CD4-positive, alpha-beta T cell treated with Interleukin-1 beta for 1 hour (primary cell): ENCODE results near the gene PTPN18.

Source experiments
- DNase-seq, 2 donors: peaks; one replicate each; pipeline ENCODE4 v3.0.0-alpha.2; 2020 to 2022

The PTPN18 gene

GRCh38 chr2:130341562-130342019, 14.3 kb upstream of the PTPN18 start:
- peak in 1 of 2 donors; percentile 21 for DNase-seq

- peak; percentile 89 for DNase-seq
Measured at GRCh38 chr2:130342020-130342532, 13.8 kb upstream of the PTPN18 start.

GRCh38 chr2:130342533-130343275, 13.2 kb upstream of the PTPN18 start, which contains the start of gene IMP4:
IMP4 (plus strand) TSS chr2:130342897; CDS start chr2:130342933, 36 bp downstream.
- peak; percentile 97 to 98 for DNase-seq

- DNase-seq, result no peak
Measured at GRCh38 chr2:130344578-130344977, 11.3 kb upstream of the PTPN18 start.

GRCh38 chr2:130345091-130345490, 10.8 kb upstream of the PTPN18 start:
- no peak for DNase-seq

- DNase-seq, result no peak
Measured at GRCh38 chr2:130345611-130346010, 10.2 kb upstream of the PTPN18 start.

- no peak for DNase-seq
Measured at GRCh38 chr2:130346041-130346740, 9.7 kb upstream of the PTPN18 start.

GRCh38 chr2:130346741-130347066, 9.2 kb upstream of the PTPN18 start:
- no peak for DNase-seq

- no peak for DNase-seq
Measured at GRCh38 chr2:130347220-130347925, 8.5 kb upstream of the PTPN18 start.

- DNase-seq, result no peak
Measured at GRCh38 chr2:130349174-130349573, 6.7 kb upstream of the PTPN18 start.

GRCh38 chr2:130351711-130352110, 4.1 kb upstream of the PTPN18 start:
- DNase-seq, result no peak

- DNase-seq, result no peak
Measured at GRCh38 chr2:130352237-130352636, 3.6 kb upstream of the PTPN18 start.

GRCh38 chr2:130353291-130354138, 2.3 kb upstream of the PTPN18 start:
- DNase-seq, result no peak

GRCh38 chr2:130354139-130354428, 1.8 kb upstream of the PTPN18 start:
- no peak for DNase-seq

- DNase-seq, result no peak
Measured at GRCh38 chr2:130355172-130355577, 681 bp upstream of the PTPN18 start.

- no peak for DNase-seq
Measured at GRCh38 chr2:130357864-130358263, 2.0 kb downstream of the PTPN18 start.

GRCh38 chr2:130358420-130359350, 2.8 kb downstream of the PTPN18 start:
- DNase-seq, result no peak

- no peak for DNase-seq
Measured at GRCh38 chr2:130359466-130359865, 3.6 kb downstream of the PTPN18 start.

GRCh38 chr2:130363479-130363878, 7.6 kb downstream of the PTPN18 start:
- no peak for DNase-seq

- DNase-seq, result no peak
Measured at GRCh38 chr2:130365075-130365474, 9.2 kb downstream of the PTPN18 start.

- DNase-seq, result no peak
Measured at GRCh38 chr2:130365963-130366362, 10.1 kb downstream of the PTPN18 start.

GRCh38 chr2:130366720-130367119, 10.9 kb downstream of the PTPN18 start:
- no peak for DNase-seq
